SK-N-MC (cell line): ENCODE data around the gene TVP23B.
"Not testable (repeated sequence)": the region's sequence is repeated elsewhere in the genome, so short reads cannot be mapped to it uniquely, and the experiment has no call there.

Source experiments
- EZH2 ChIP-seq: fragments of 200-600 bp; sonication (generic); IDR thresholded peaks from one replicate; pipeline ENCODE4 v1.6.1; 2017; ENCODE audit warnings: antibody characterized with exemption
- FOXP2 ChIP-seq: optimal IDR thresholded peaks from 2 replicates; pipeline ENCODE3; 2011; ENCODE audit warnings: mild to moderate bottlenecking, moderate library complexity; ENCODE audit not compliant: insufficient read depth; ENCODE audit errors: extremely low read length, control extremely low read depth
- POLR2AphosphoS5 ChIP-seq: IDR thresholded peaks from 2 replicates; pipeline ENCODE4 v1.6.1; 2012; ENCODE audit warnings: mild to moderate bottlenecking, low read depth, low read length, borderline replicate concordance

DNA sequence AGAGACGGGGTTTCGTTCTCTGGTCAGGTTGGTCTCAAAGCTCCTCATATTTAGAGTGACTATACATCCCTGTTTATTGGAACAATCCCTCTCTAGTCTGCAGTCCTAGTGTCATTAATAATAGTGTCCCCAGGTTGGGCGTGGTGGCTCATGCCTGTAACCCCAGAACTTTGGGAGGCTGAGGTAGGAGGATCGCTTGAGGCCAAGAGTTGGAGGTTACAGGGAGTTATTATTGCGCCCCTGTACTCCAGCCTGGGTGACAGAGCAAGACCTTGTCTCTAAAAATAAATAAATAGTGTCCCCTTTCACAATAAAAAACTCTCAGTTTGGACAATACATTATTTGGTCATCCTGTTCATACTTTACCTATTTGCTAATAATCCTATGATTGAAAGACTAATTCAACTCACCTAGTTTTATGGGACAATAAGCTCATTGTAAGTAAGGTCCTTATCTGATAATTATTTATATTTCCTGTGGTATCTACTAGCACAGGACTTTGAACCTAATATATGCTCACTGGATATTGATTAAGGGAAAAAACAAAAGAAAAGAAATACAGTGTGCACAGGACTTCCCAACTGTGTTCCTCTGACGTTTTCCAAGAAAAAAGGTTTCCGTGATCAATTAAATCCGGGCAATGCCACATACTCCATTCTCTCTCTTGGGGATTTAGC lies 23.5 kb upstream of the TVP23B start:
- not testable (repeated sequence) for TF ChIP-seq POLR2AphosphoS5, EZH2, FOXP2
